IMR-90 (cell line): ENCODE results near the gene ACSS1. TPM values are rescaled to one million over a fixed set of nuclear protein-coding genes. Genes with fewer than 3 reads are reported as not detected.

Source experiments
- ATAC-seq: fragments of 200-7000 bp; cut with Tn5 transposase; 2 replicates; pipeline ENCODE4 v1.9.1; 2020; ENCODE audit warnings: low read depth, mild to moderate bottlenecking, moderate library complexity
- BruUV-seq: library from RNA; stranded (reverse); fragments of 400-500 nt; replicated peaks from 2 replicates; lab custom pipeline; 2021; lab: Mats Ljungman, UMichigan
- CTCF ChIA-PET: fragments of 300-600 bp; formaldehyde crosslinking; extraction: SDS; loops from one replicate; lab custom pipeline; 2021; ENCODE audit warnings: antibody characterized with exemption; lab: Yijun Ruan, JAX
- POLR2A ChIA-PET: fragments of 300-600 bp; sonication (Branson Sonifier 250); formaldehyde crosslinking; loops from one replicate; lab custom pipeline; 2022; ENCODE audit warnings: antibody characterized with exemption; ENCODE audit not compliant: unreplicated experiment; lab: Charles Lee
- DNase-seq: peaks from one replicate; pipeline ENCODE4 v3.0.0; 2013
- H2AFZ ChIP-seq: replicated peaks from 2 replicates; pipeline ENCODE3; 2013; ENCODE audit warnings: low read length, mild to moderate bottlenecking; ENCODE audit not compliant: poor library complexity
- H2AK5ac ChIP-seq: 2 replicates; pipeline ENCODE4 v1.6.1; 2013; ENCODE audit warnings: low read depth, low read length, inconsistent platforms
- H2AK9ac ChIP-seq: replicated peaks from 2 replicates; pipeline ENCODE3; 2013; ENCODE audit warnings: mild to moderate bottlenecking, low read depth, low read length, moderate library complexity; ENCODE audit not compliant: poor library complexity
- H2BK120ac ChIP-seq: 2 replicates; pipeline ENCODE4 v1.6.1; 2013; ENCODE audit warnings: low read depth, low read length, inconsistent platforms
- H2BK15ac ChIP-seq: 3 replicates; pipeline ENCODE4 v1.6.1; 2013; ENCODE audit warnings: low read depth, low read length, inconsistent platforms
- H2BK20ac ChIP-seq: 2 replicates; pipeline ENCODE4 v1.6.1; 2013; ENCODE audit warnings: low read depth, mild to moderate bottlenecking, inconsistent platforms, low read length, moderate library complexity
- H2BK5ac ChIP-seq: 2 replicates; pipeline ENCODE4 v1.6.1; 2013; ENCODE audit warnings: mild to moderate bottlenecking, low read depth, low read length, inconsistent platforms; ENCODE audit not compliant: poor library complexity, severe bottlenecking
- H3K14ac ChIP-seq: replicated peaks from 2 replicates; pipeline ENCODE4 v1.6.1; 2013; ENCODE audit warnings: low read depth, low read length, inconsistent platforms
- H3K18ac ChIP-seq: 2 replicates; pipeline ENCODE4 v1.6.1; 2013; ENCODE audit warnings: low read depth, low read length, control low read depth
- H3K23ac ChIP-seq: 2 replicates; pipeline ENCODE4 v1.6.1; 2013; ENCODE audit warnings: low read depth, low read length, inconsistent platforms
- H3K27ac ChIP-seq: 2 replicates; pipeline ENCODE4 v1.5.1; 2013; ENCODE audit warnings: mild to moderate bottlenecking, control low read depth, low read length; ENCODE audit not compliant: insufficient read depth
- H3K27me3 ChIP-seq: 2 replicates; pipeline ENCODE4 v1.6.1; 2013; ENCODE audit warnings: low read length; ENCODE audit not compliant: control insufficient read depth, insufficient read depth
- H3K36me3 ChIP-seq: 2 replicates; pipeline ENCODE4 v1.6.1; 2013; ENCODE audit warnings: low read length, mixed read lengths; ENCODE audit not compliant: control insufficient read depth, insufficient read depth
- H3K4ac ChIP-seq: 2 replicates; pipeline ENCODE4 v1.6.1; 2013; ENCODE audit warnings: low read depth, low read length, inconsistent platforms
- H3K4me1 ChIP-seq: 2 replicates; pipeline ENCODE4 v1.6.1; 2013; ENCODE audit warnings: low read length, mixed read lengths; ENCODE audit not compliant: control insufficient read depth, insufficient read depth
- H3K4me2 ChIP-seq: 2 replicates; pipeline ENCODE4 v1.6.1; 2013; ENCODE audit warnings: low read depth, mild to moderate bottlenecking, control low read depth, low read length, moderate library complexity
- H3K4me3 ChIP-seq: 2 replicates; pipeline ENCODE4 v1.5.1; 2013; ENCODE audit warnings: low read depth, mild to moderate bottlenecking, control low read depth, low read length, moderate library complexity; ENCODE audit not compliant: insufficient read depth
- H3K56ac ChIP-seq: 2 replicates; pipeline ENCODE4 v1.6.1; 2013; ENCODE audit warnings: low read length, inconsistent platforms; ENCODE audit not compliant: insufficient read depth; ENCODE audit errors: extremely low read depth
- H3K79me1 ChIP-seq, 2 experiments: 2 replicates each; pipeline ENCODE4 v1.6.1; 2013; ENCODE audit warnings: low read length in 2 of 2, inconsistent platforms in 1 of 2, low read depth in 1 of 2
- H3K9ac ChIP-seq: 2 replicates; pipeline ENCODE4 v1.6.1; 2013; ENCODE audit warnings: low read depth, low read length, control low read depth
- H3K9me1 ChIP-seq: 2 replicates; pipeline ENCODE4 v1.6.1; 2013; ENCODE audit warnings: low read length, inconsistent platforms; ENCODE audit not compliant: insufficient read depth
- H3K9me3 ChIP-seq: 2 replicates; pipeline ENCODE4 v1.6.1; 2013; ENCODE audit warnings: low read length; ENCODE audit not compliant: control insufficient read depth, insufficient read depth
- H4K20me1 ChIP-seq: 2 replicates; pipeline ENCODE4 v1.6.1; 2013; ENCODE audit warnings: low read length, inconsistent platforms; ENCODE audit not compliant: insufficient read depth
- H4K5ac ChIP-seq: 2 replicates; pipeline ENCODE4 v1.6.1; 2013; ENCODE audit warnings: mild to moderate bottlenecking, low read depth, low read length, control low read depth
- H4K8ac ChIP-seq, 2 experiments: 2 replicates each; pipeline ENCODE4 v1.6.1; 2013; ENCODE audit warnings: low read depth in 2 of 2, low read length in 2 of 2, control low read depth in 1 of 2, inconsistent platforms in 1 of 2
- H4K91ac ChIP-seq: 2 replicates; pipeline ENCODE4 v1.6.1; 2013; ENCODE audit warnings: low read depth, low read length, inconsistent platforms; ENCODE audit not compliant: insufficient read depth
- MAFK ChIP-seq: IDR thresholded peaks from 2 replicates; pipeline ENCODE4 v1.6.1; 2012; ENCODE audit warnings: low read depth, low read length, improper control_type of control experiment
- MXI1 ChIP-seq: IDR thresholded peaks from 2 replicates; pipeline ENCODE4 v1.6.1; 2012; ENCODE audit warnings: low read depth, mild to moderate bottlenecking, low read length, moderate library complexity, borderline replicate concordance
- POLR2A ChIP-seq: IDR thresholded peaks from 2 replicates; pipeline ENCODE4 v1.6.1; 2012; ENCODE audit warnings: mild to moderate bottlenecking, low read depth, low read length
- RFX5 ChIP-seq: IDR thresholded peaks from 2 replicates; pipeline ENCODE4 v1.8.0; 2012; ENCODE audit warnings: low read depth, mild to moderate bottlenecking, low read length, moderate library complexity
- SMC3 ChIP-seq: fragments of 150-350 bp; IDR thresholded peaks from 2 replicates; pipeline ENCODE4 v1.6.1; 2016; ENCODE audit warnings: low read depth, mild to moderate bottlenecking, antibody characterized with exemption, low read length, moderate library complexity
- WGBS, 2 experiments: methylation state at CpG; one replicate each; pipeline versions ENCODE4 v1.1.5 to v1.1.7; 2013; ENCODE audit warnings: missing lambda C conversion rate in 2 of 2; ENCODE audit not compliant: insufficient read length in 1 of 2; ENCODE audit errors: extremely low coverage in 2 of 2; 5-methylcytosine and 5-hydroxymethylcytosine counted together
- dilution Hi-C: fragments of 300-500 bp; cut with HindIII; formaldehyde crosslinking; loops from one replicate; pipeline ENCODE4 v1.14.3; 2018; ENCODE audit warnings: low sequenced_read_pairs; ENCODE audit not compliant: unreplicated experiment
- in situ Hi-C: fragments of 300-500 bp; cut with MboI; formaldehyde crosslinking; loops from 3 replicates; pipeline ENCODE4 v1.14.3; 2019; ENCODE audit warnings: low sequenced_read_pairs, inconsistent platforms, mixed read lengths
- intact Hi-C: fragments of 100-400 bp; cut with micrococcal nuclease; formaldehyde crosslinking; loops from 2 replicates; pipeline ENCODE4 v1.10.0; 2022
- polyA plus RNA-seq, 3 experiments: library from polyadenylated mRNA; depleted of rRNA; stranded (reverse); fragments of >200 nt; gene quantifications; 2 replicates each; pipeline ENCODE4 v1.2.3, GENCODE V29; 2012; ENCODE audit warnings: low replicate concordance in 1 of 3
- total RNA-seq: library from RNA; depleted of rRNA; stranded (reverse); fragments of >200 nt; gene quantifications from 2 replicates; pipeline ENCODE4 v1.2.3, GENCODE V29; 2012

Gene ACSS1
- total and polyA plus RNA-seq, 2 of the 4 experiments (the other 2 are of a cell fraction), result 0.72 to 1.2 TPM

GRCh38 chr20:25046181-25046641 lies 11.7 kb downstream of the ACSS1 start:
- 70% methylated on average over 11 of the region's 14 CpGs; no CpG with 5 or more reads in 1 of the 2 experiments for WGBS, 2 experiments
- Histone ChIP-seq H2AK5ac (no peak overlapping the region), H3K9ac (no peak overlapping the region), H3K14ac (no peak overlapping the region), H3K79me1 (no peaks in the 10 kb centered on the region), H3K9me3 (no peaks in the 10 kb centered on the region), H2BK5ac (no peak overlapping the region), H3K9me1 (peaks cover 2% of the 10 kb centered on the region; the same call in 1 of the 2 replicates), H2AFZ (no peak overlapping the region), H3K4me2 (no peak overlapping the region), H3K27ac (no peak overlapping the region), H4K8ac (no peak overlapping the region), H3K56ac (no peak overlapping the region), H3K4ac (no peak overlapping the region), H2BK120ac (no peak overlapping the region), H3K4me1 (no peaks in the 10 kb centered on the region), H4K91ac (no peak overlapping the region), H3K27me3 (peaks cover 35% of the 10 kb centered on the region; the same call in 1 of the 2 replicates), H3K36me3 (no peaks in the 10 kb centered on the region), H2BK20ac (no peak overlapping the region), H4K5ac (no peak overlapping the region), H2BK15ac (no peak overlapping the region), H2AK9ac (no peak overlapping the region), H3K18ac (no peak overlapping the region), H4K20me1 (no peaks in the 10 kb centered on the region), H3K4me3 (no peak overlapping the region), H3K23ac (no peak overlapping the region)
- in situ Hi-C loops, result no loop called here
- TF ChIP-seq SMC3 (no peak), MAFK (no peak), RFX5 (no peak), MXI1 (no peak), POLR2A (no peak)
- DNase-seq (no peak), ATAC-seq (no peak)
- CTCF ChIA-PET, result no interaction called here
- POLR2A ChIA-PET, result no interaction called here
- dilution Hi-C loops, result no loop called here
- BruUV-seq, result no TSS peak
- intact Hi-C loops, result no loop called here
